Panc1 (cell line): Measurements from ENCODE around the gene PRCC. TPM values are rescaled to one million over a fixed set of nuclear protein-coding genes. Genes with fewer than 3 reads are reported as not detected.

Experiments
- ATAC-seq: fragments of 200-7000 bp; cut with Tn5 transposase; 2 replicates; pipeline ENCODE4 v1.9.1; 2020; ENCODE audit warnings: mild to moderate bottlenecking, moderate library complexity
- BruUV-seq: library from RNA; stranded (reverse); fragments of 400-500 nt; replicated peaks from 2 replicates; lab custom pipeline; 2021; lab: Mats Ljungman, UMichigan
- CTCF ChIA-PET: fragments of 300-600 bp; sonication (Branson Sonifier 250); formaldehyde crosslinking; loops from one replicate; lab custom pipeline; 2022; ENCODE audit warnings: antibody characterized with exemption; lab: Charles Lee
- POLR2A ChIA-PET: fragments of 300-600 bp; sonication (Branson Sonifier 250); formaldehyde crosslinking; loops from one replicate; lab custom pipeline; 2022; ENCODE audit warnings: antibody characterized with exemption; lab: Charles Lee
- DNase-seq: peaks from one replicate; pipeline ENCODE4 v3.0.0-alpha.2; 2010; ENCODE audit warnings: low read depth, low spot score
- H3K27ac ChIP-seq: 2 replicates; pipeline ENCODE4 v1.5.1; 2011; ENCODE audit warnings: mild to moderate bottlenecking, low read length, inconsistent platforms
- H3K27me3 ChIP-seq: fragments of 200-500 bp; sonication (Bioruptor generic); 2 replicates; pipeline ENCODE4 v1.6.0; 2014; ENCODE audit warnings: low read length, inconsistent platforms; ENCODE audit not compliant: control insufficient read depth, insufficient read depth
- H3K36me3 ChIP-seq: fragments of 200-500 bp; sonication (Bioruptor generic); 2 replicates; pipeline ENCODE4 v1.5.1; 2014; ENCODE audit warnings: inconsistent platforms, mild to moderate bottlenecking, low read length, moderate library complexity; ENCODE audit not compliant: control insufficient read depth, insufficient read depth
- H3K4me1 ChIP-seq: 2 replicates; pipeline ENCODE4 v1.5.1; 2011; ENCODE audit warnings: inconsistent platforms, mild to moderate bottlenecking, low read length, moderate library complexity; ENCODE audit not compliant: control insufficient read depth, insufficient read depth
- H3K4me3 ChIP-seq, 2 experiments: 2 replicates each; pipeline ENCODE4 v1.5.1; 2011 to 2012; ENCODE audit warnings: low read depth in 2 of 2, low read length in 2 of 2, mild to moderate bottlenecking in 2 of 2, inconsistent platforms in 1 of 2, moderate library complexity in 1 of 2
- H3K9me3 ChIP-seq: fragments of 200-500 bp; sonication (Bioruptor generic); 2 replicates; pipeline ENCODE4 v1.5.1; 2014; ENCODE audit warnings: low read depth, mild to moderate bottlenecking, inconsistent platforms, low read length, moderate library complexity; ENCODE audit not compliant: control insufficient read depth, insufficient read depth
- CTCF ChIP-seq: fragments of 450-650 bp; IDR thresholded peaks from 2 replicates; pipeline ENCODE4 v1.5.1; 2017; ENCODE audit warnings: mild to moderate bottlenecking
- POLR2AphosphoS5 ChIP-seq: IDR thresholded peaks from 2 replicates; pipeline ENCODE4 v1.6.1; 2012; ENCODE audit warnings: mild to moderate bottlenecking, low read depth, low read length, moderate library complexity
- REST ChIP-seq, 2 experiments: IDR thresholded peaks; 2 replicates each; pipeline ENCODE4 v1.6.1; 2011 to 2012; ENCODE audit warnings: low read depth in 2 of 2, control low read depth in 1 of 2, low read length in 1 of 2, mild to moderate bottlenecking in 1 of 2, moderate library complexity in 1 of 2; ENCODE audit not compliant: insufficient read depth in 1 of 2
- TCF7L2 ChIP-seq: IDR thresholded peaks from 2 replicates; pipeline ENCODE4 v1.6.1; 2011; ENCODE audit warnings: mild to moderate bottlenecking, low read depth, low read length, inconsistent platforms
- in situ Hi-C: cut with HindIII; loops from 2 replicates; pipeline ENCODE4 v1.10.0; 2016; ENCODE audit warnings: low sequenced_read_pairs, low pct_unique_long_range_greater_than_20kb
- intact Hi-C: fragments of 100-400 bp; cut with micrococcal nuclease; formaldehyde crosslinking; loops from one replicate; pipeline ENCODE4 v1.10.0; 2022; ENCODE audit not compliant: unreplicated experiment
- total RNA-seq: library from RNA; stranded (reverse); gene quantifications from one replicate; pipeline ENCODE4 v1.2.1, GENCODE V29; 2021; ENCODE audit not compliant: unreplicated experiment

Gene PRCC
- total RNA-seq, 1 experiment from 2014 or later, result 78.5 TPM

GRCh38 chr1:156728599-156729462 lies 38.5 kb upstream of the PRCC start, which contains the start of gene ISG20L2:
Gene ISG20L2 (minus strand): TSS chr1:156728766. CDS start chr1:156727652, 1,114 bp downstream.
- ATAC-seq (peak; percentile 94), DNase-seq (peak; percentile 91)
- Histone ChIP-seq H3K27me3 (no peaks in the 10 kb centered on the region), H3K36me3 (peaks cover 5% of the 10 kb centered on the region), H3K27ac (peak within 1 kb of the TSS; percentile 97), H3K4me1 (peaks cover 24% of the 10 kb centered on the region), H3K9me3 (no peaks in the 10 kb centered on the region), H3K4me3 (peak within 1 kb of the TSS; percentile 87 to 99)
- in situ Hi-C loops (no loop called here), intact Hi-C loops (no loop called here)
- TF ChIP-seq TCF7L2, result peak; percentile 64; the same call in 1 of the 2 replicates
- no peak; a peak in 1 of 4 replicates for TF ChIP-seq REST (IDR thresholded peaks at IDR 0.05; ENCODE audit: insufficient read depth in 1 of 2, low read depth in 2 of 2, low read length in 1 of 2)
- peak; percentile 92 for TF ChIP-seq POLR2AphosphoS5
- ChIA-PET CTCF (interaction anchor here (0.6 to 1.6 kb wide), 5 partner anchors 18 to 131 kb away, joined by 3 to 8 read pairs (median 4); partner anchors contain the start of gene INSRR), POLR2A (interaction anchor here (0.7 to 1.9 kb wide), 8 partner anchors 12 to 156 kb away, joined by 3 to 6 read pairs (median 4); partner anchors contain the start of gene MRPL24)
- TSS peak; percentile 87 for BruUV-seq

- in situ Hi-C loops (no loop called here), intact Hi-C loops (no loop called here)
- TF ChIP-seq POLR2AphosphoS5, result no peak
- TF ChIP-seq CTCF, result no peak
- Histone ChIP-seq H3K4me1 (peaks cover 5% of the 10 kb centered on the region), H3K4me3 (no peak overlapping the region), H3K27me3 (no peaks in the 10 kb centered on the region), H3K27ac (no peak overlapping the region), H3K36me3 (no peaks in the 10 kb centered on the region; the same call in 1 of the 2 replicates), H3K9me3 (no peaks in the 10 kb centered on the region)
- no peak for ATAC-seq
- BruUV-seq, result no TSS peak
- ChIA-PET CTCF (no interaction called here), POLR2A (interaction anchor here (0.6 to 0.7 kb wide), 2 partner anchors 25 to 802 kb away, joined by 3 to 15 read pairs; no protein-coding TSS in a partner anchor)
- DNase-seq, result no peak
Measured at GRCh38 chr1:156733989-156734584, 33.2 kb upstream of the PRCC start.
